HL-60 (cell line): ENCODE measurements around the gene IRS1.
A peak's percentile ranks its signal among the peaks of the same experiment; 100 is the strongest.

Source experiments
- DNase-seq, 2 experiments: peaks; one replicate each; pipeline ENCODE4 v3.0.0-alpha.2; 2010 to 2020; ENCODE audit warnings: low read depth in 1 of 2, low spot score in 1 of 2
- H3K27ac ChIP-seq: fragments of 250-450 bp; sonication (Bioruptor Pico); replicated peaks from 2 replicates; pipeline ENCODE4 v1.5.1; 2020; ENCODE audit warnings: mild to moderate bottlenecking, moderate library complexity
- H3K27me3 ChIP-seq: fragments of 250-450 bp; sonication (Bioruptor Pico); 2 replicates; pipeline ENCODE4 v1.5.1; 2021; ENCODE audit warnings: mild to moderate bottlenecking, moderate library complexity; ENCODE audit not compliant: insufficient read depth, poor library complexity, severe bottlenecking
- H3K4me3 ChIP-seq: replicated peaks from 2 replicates; pipeline ENCODE4 v1.5.1; 2011; ENCODE audit warnings: mild to moderate bottlenecking, control low read depth, low read length; ENCODE audit not compliant: insufficient read depth
- CTCF ChIP-seq: IDR thresholded peaks from one replicate; pipeline ENCODE4 v1.5.1; 2011; ENCODE audit warnings: low read length, control low read depth, inconsistent platforms; ENCODE audit not compliant: insufficient read depth
- GABPA ChIP-seq: IDR thresholded peaks from 2 replicates; pipeline ENCODE4 v1.6.1; 2012; ENCODE audit warnings: low read depth
- POLR2AphosphoS5 ChIP-seq: IDR thresholded peaks from 2 replicates; pipeline ENCODE4 v1.6.1; 2012; ENCODE audit warnings: low read depth
- SPI1 ChIP-seq: IDR thresholded peaks from 2 replicates; pipeline ENCODE4 v1.6.1; 2012; ENCODE audit warnings: low read depth, mild to moderate bottlenecking, borderline replicate concordance
- TF ChIP-seq, protein P1 (sequence below): IDR thresholded peaks from 2 replicates; pipeline ENCODE4 v1.6.1; 2012; ENCODE audit warnings: low read depth; ENCODE audit not compliant: insufficient replicate concordance

IRS1 gene

GRCh38 chr2:226746196-226746800, 53.3 kb downstream of the IRS1 start:
- Histone ChIP-seq H3K4me3 (no peak overlapping the region), H3K27ac (no peak overlapping the region), H3K27me3 (no peaks in the 10 kb centered on the region)
- no peak for TF ChIP-seq GABPA
- TF ChIP-seq POLR2AphosphoS5, result no peak
- no peak for TF ChIP-seq SPI1
- no peak for TF ChIP-seq CTCF
- TF ChIP-seq, protein P1, sequence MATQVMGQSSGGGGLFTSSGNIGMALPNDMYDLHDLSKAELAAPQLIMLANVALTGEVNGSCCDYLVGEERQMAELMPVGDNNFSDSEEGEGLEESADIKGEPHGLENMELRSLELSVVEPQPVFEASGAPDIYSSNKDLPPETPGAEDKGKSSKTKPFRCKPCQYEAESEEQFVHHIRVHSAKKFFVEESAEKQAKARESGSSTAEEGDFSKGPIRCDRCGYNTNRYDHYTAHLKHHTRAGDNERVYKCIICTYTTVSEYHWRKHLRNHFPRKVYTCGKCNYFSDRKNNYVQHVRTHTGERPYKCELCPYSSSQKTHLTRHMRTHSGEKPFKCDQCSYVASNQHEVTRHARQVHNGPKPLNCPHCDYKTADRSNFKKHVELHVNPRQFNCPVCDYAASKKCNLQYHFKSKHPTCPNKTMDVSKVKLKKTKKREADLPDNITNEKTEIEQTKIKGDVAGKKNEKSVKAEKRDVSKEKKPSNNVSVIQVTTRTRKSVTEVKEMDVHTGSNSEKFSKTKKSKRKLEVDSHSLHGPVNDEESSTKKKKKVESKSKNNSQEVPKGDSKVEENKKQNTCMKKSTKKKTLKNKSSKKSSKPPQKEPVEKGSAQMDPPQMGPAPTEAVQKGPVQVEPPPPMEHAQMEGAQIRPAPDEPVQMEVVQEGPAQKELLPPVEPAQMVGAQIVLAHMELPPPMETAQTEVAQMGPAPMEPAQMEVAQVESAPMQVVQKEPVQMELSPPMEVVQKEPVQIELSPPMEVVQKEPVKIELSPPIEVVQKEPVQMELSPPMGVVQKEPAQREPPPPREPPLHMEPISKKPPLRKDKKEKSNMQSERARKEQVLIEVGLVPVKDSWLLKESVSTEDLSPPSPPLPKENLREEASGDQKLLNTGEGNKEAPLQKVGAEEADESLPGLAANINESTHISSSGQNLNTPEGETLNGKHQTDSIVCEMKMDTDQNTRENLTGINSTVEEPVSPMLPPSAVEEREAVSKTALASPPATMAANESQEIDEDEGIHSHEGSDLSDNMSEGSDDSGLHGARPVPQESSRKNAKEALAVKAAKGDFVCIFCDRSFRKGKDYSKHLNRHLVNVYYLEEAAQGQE, result no peak
- DNase-seq, result no peak

GRCh38 chr2:226743915-226744314, 55.7 kb downstream of the IRS1 start:
- DNase-seq, result no peak
- no peak for TF ChIP-seq SPI1
- TF ChIP-seq, protein P1, result no peak
- TF ChIP-seq CTCF, result no peak
- no peak for TF ChIP-seq GABPA
- TF ChIP-seq POLR2AphosphoS5, result no peak
- no peak overlapping the region for H3K4me3 ChIP-seq
- H3K27me3 ChIP-seq, result no peaks in the 10 kb centered on the region
- H3K27ac ChIP-seq, result no peak overlapping the region

DNA sequence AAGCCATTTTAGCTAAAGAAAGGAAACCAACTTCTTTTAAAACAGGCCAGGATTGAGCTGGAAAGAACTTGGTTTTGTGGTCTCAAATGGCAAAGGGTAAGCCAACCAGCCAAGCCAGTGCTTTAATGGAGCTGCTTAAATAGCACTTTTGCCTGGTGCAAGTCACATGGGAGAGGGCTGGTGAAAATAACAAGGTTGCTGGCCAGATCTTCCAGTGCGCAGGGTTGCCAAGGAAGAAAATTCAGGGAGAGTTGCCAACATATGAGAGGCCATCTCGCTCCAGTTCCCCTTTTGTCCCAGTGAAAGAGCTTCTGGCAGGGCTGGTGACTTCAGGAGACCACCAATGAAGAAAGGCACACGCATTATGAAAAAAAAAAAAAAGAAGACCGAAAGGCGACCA, 57.3 kb downstream of the IRS1 start:
- no peak for DNase-seq
- Histone ChIP-seq H3K4me3 (no peak overlapping the region), H3K27me3 (no peaks in the 10 kb centered on the region), H3K27ac (no peak overlapping the region)
- peak; percentile 52; the same call in 1 of the 2 replicates for TF ChIP-seq SPI1
- TF ChIP-seq POLR2AphosphoS5, result no peak

GRCh38 chr2:226740039-226740648, 59.5 kb downstream of the IRS1 start:
- TF ChIP-seq GABPA (no peak), CTCF (no peak), POLR2AphosphoS5 (no peak), SPI1 (no peak)
- TF ChIP-seq, protein P1, result no peak
- DNase-seq, result no peak
- Histone ChIP-seq H3K27ac (no peak overlapping the region), H3K27me3 (no peaks in the 10 kb centered on the region), H3K4me3 (no peak overlapping the region)
